Astrocyte (in vitro differentiated cells and primary cell): ENCODE measurements around the gene MT1E. TPM values are rescaled to one million over a fixed set of nuclear protein-coding genes. Genes with fewer than 3 reads are reported as not detected.

Source experiments
- DNase-seq: peaks from one replicate; pipeline ENCODE4 v3.0.0-alpha.2; 2010; ENCODE audit warnings: low read depth
- FAIRE-seq: peaks from 2 replicates; lab custom pipeline; 2011; peaks lifted over from hg19 to GRCh38; lab: Jason Lieb, UNC
- H2AFZ ChIP-seq: 2 replicates; pipeline ENCODE4 v1.6.0; 2012; ENCODE audit warnings: low read depth, low read length, inconsistent platforms
- H3K27ac ChIP-seq: 2 replicates; pipeline ENCODE4 v1.5.1; 2011; ENCODE audit warnings: low read depth, low read length, inconsistent platforms
- H3K27me3 ChIP-seq: 2 replicates; pipeline ENCODE4 v1.6.0; 2011; ENCODE audit warnings: low read length, inconsistent platforms; ENCODE audit not compliant: insufficient read depth
- H3K36me3 ChIP-seq: 2 replicates; pipeline ENCODE4 v1.5.1; 2011; ENCODE audit warnings: low read length, inconsistent platforms; ENCODE audit not compliant: insufficient read depth
- H3K4me1 ChIP-seq: 2 replicates; pipeline ENCODE4 v1.5.1; 2011; ENCODE audit warnings: low read length, inconsistent platforms; ENCODE audit not compliant: insufficient read depth
- H3K4me2 ChIP-seq: 2 replicates; pipeline ENCODE4 v1.6.0; 2012; ENCODE audit warnings: low read length, inconsistent platforms
- H3K4me3 ChIP-seq: 2 replicates; pipeline ENCODE4 v1.5.1; 2011; ENCODE audit warnings: low read depth, mild to moderate bottlenecking, low read length, inconsistent platforms; ENCODE audit not compliant: insufficient read depth
- H3K79me2 ChIP-seq: 2 replicates; pipeline ENCODE4 v1.6.0; 2012; ENCODE audit warnings: mild to moderate bottlenecking, low read length, inconsistent platforms; ENCODE audit not compliant: insufficient read depth
- H3K9ac ChIP-seq: 2 replicates; pipeline ENCODE4 v1.6.0; 2012; ENCODE audit warnings: mild to moderate bottlenecking, low read length, inconsistent platforms
- H3K9me3 ChIP-seq: 2 replicates; pipeline ENCODE4 v1.5.1; 2012; ENCODE audit warnings: low read depth, mild to moderate bottlenecking, low read length, inconsistent platforms; ENCODE audit not compliant: insufficient read depth
- H4K20me1 ChIP-seq: 2 replicates; pipeline ENCODE4 v1.6.0; 2012; ENCODE audit warnings: low read length, inconsistent platforms; ENCODE audit not compliant: insufficient read depth
- H3K27ac Mint-ChIP-seq: one replicate; pipeline ENCODE4 v1.8.0; 2021; ENCODE audit warnings: mild to moderate bottlenecking, mixed read lengths; ENCODE audit not compliant: unreplicated experiment
- H3K27me3 Mint-ChIP-seq: one replicate; pipeline ENCODE4 v1.8.0; 2021; ENCODE audit warnings: low read depth, mixed read lengths; ENCODE audit not compliant: unreplicated experiment
- H3K36me3 Mint-ChIP-seq: one replicate; pipeline ENCODE4 v1.8.0; 2021; ENCODE audit warnings: low read depth, mixed read lengths; ENCODE audit not compliant: unreplicated experiment
- H3K4me1 Mint-ChIP-seq: one replicate; pipeline ENCODE4 v1.8.0; 2021; ENCODE audit warnings: low read depth, mixed read lengths; ENCODE audit not compliant: unreplicated experiment
- H3K4me3 Mint-ChIP-seq: one replicate; pipeline ENCODE4 v1.8.0; 2021; ENCODE audit warnings: mild to moderate bottlenecking, moderate library complexity, mixed read lengths; ENCODE audit not compliant: unreplicated experiment
- H3K9me3 Mint-ChIP-seq: one replicate; pipeline ENCODE4 v1.8.0; 2021; ENCODE audit warnings: mild to moderate bottlenecking, mixed read lengths; ENCODE audit not compliant: unreplicated experiment
- EZH2 ChIP-seq: IDR thresholded peaks from 2 replicates; pipeline ENCODE4 v1.6.1; 2012; ENCODE audit warnings: mild to moderate bottlenecking, low read length, inconsistent platforms; ENCODE audit not compliant: insufficient read depth
- total RNA-seq: library from RNA; stranded (reverse); gene quantifications from 2 replicates; pipeline ENCODE4 v1.2.1, GENCODE V29; 2021
- TF ChIP-seq, protein P1 (sequence below): IDR thresholded peaks from 2 replicates; pipeline ENCODE4 v1.5.1; 2011; ENCODE audit warnings: low read depth, mild to moderate bottlenecking, inconsistent platforms, low read length, moderate library complexity; ENCODE audit not compliant: insufficient read depth

The MT1E gene
- total RNA-seq, 1 donor from 2014 or later, result 11.9 TPM

DNA sequence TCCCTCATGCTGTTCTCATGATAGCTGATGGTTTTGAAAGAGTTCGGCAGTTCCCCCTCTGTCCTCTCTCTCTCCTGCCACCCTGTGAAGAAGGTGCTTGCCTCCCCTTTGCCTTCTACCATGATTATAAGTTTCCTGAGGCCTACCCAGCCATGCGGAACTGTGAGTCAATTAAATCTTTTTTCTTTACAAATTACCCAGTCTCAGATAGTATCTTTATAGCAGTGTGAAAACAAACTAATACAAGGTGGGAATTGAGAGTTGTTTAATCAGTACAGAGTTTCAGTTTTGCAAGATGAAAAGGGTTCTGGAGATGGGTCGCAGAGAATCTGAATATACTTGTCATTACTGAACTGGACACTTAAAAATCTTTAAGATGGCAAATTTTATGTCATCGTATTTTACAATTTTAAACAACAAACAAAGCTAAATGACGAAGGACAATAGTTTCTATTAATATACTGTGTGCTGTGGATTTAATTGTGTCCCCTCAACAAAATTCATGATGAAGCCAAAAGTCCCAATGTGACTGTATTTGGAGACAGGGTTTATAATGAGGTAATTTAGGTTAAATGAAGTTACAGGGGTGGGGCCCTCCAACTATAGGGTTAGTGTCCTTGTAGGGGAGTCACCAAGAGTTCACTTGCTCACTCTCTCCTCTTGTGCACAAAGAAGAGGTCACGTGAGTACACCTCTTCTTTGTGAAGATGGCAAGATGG is 31.8 kb upstream of the MT1E start:
- no peak overlapping the region for H3K27ac ChIP-seq
- no peaks in the 10 kb centered on the region for H3K79me2 ChIP-seq
- peaks cover 10% of the 10 kb centered on the region for H3K4me1 ChIP-seq
- DNase-seq, result no peak
- peaks cover 10% of the 10 kb centered on the region for H3K9me3 Mint-ChIP-seq
- H3K27ac Mint-ChIP-seq, result no peak overlapping the region
- no peaks in the 10 kb centered on the region for H4K20me1 ChIP-seq
- no peaks in the 10 kb centered on the region for H3K9me3 ChIP-seq
- no peak overlapping the region for H3K4me3 ChIP-seq
- TF ChIP-seq, protein P1, sequence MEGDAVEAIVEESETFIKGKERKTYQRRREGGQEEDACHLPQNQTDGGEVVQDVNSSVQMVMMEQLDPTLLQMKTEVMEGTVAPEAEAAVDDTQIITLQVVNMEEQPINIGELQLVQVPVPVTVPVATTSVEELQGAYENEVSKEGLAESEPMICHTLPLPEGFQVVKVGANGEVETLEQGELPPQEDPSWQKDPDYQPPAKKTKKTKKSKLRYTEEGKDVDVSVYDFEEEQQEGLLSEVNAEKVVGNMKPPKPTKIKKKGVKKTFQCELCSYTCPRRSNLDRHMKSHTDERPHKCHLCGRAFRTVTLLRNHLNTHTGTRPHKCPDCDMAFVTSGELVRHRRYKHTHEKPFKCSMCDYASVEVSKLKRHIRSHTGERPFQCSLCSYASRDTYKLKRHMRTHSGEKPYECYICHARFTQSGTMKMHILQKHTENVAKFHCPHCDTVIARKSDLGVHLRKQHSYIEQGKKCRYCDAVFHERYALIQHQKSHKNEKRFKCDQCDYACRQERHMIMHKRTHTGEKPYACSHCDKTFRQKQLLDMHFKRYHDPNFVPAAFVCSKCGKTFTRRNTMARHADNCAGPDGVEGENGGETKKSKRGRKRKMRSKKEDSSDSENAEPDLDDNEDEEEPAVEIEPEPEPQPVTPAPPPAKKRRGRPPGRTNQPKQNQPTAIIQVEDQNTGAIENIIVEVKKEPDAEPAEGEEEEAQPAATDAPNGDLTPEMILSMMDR, result no peak
- no peak for TF ChIP-seq EZH2
- no peaks in the 10 kb centered on the region for H3K36me3 Mint-ChIP-seq
- FAIRE-seq, result no peak
- no peak overlapping the region for H3K9ac ChIP-seq
- H3K4me2 ChIP-seq, result no peak overlapping the region
- no peak overlapping the region for H2AFZ ChIP-seq
- peaks cover 22% of the 10 kb centered on the region for H3K27me3 ChIP-seq
- H3K36me3 ChIP-seq, result no peaks in the 10 kb centered on the region
- peaks cover 2% of the 10 kb centered on the region for H3K4me1 Mint-ChIP-seq
- peaks cover 52% of the 10 kb centered on the region for H3K27me3 Mint-ChIP-seq
- H3K4me3 Mint-ChIP-seq, result no peak overlapping the region

DNA sequence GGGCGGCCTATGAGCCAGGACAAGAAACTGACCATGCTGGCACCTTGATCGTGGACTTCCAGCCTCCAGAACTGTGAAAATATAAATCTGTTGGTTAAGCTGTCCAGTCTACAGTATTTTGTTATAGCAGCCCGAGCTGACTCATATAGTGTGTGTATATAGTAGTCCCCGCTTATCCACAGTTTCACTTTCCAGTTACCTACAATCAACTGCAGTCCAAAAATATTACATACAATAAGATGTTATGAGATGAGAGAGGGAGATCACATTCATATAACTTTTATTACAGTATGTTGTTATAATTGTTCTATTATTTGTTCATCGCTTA is 31.3 kb upstream of the MT1E start:
- TF ChIP-seq, protein P1, result no peak
- TF ChIP-seq EZH2, result no peak
- Histone ChIP-seq H2AFZ (no peak overlapping the region), H3K4me2 (no peak overlapping the region), H3K27ac (no peak overlapping the region), H3K9me3 (no peaks in the 10 kb centered on the region), H3K79me2 (no peaks in the 10 kb centered on the region), H3K4me1 (peaks cover 5% of the 10 kb centered on the region), H3K36me3 (no peaks in the 10 kb centered on the region), H3K27me3 (peaks cover 17% of the 10 kb centered on the region), H4K20me1 (no peaks in the 10 kb centered on the region), H3K9ac (no peak overlapping the region), H3K4me3 (no peak overlapping the region)
- DNase-seq, result no peak
- H3K27me3 Mint-ChIP-seq, result peaks cover 48% of the 10 kb centered on the region
- no peak overlapping the region for H3K27ac Mint-ChIP-seq
- H3K4me1 Mint-ChIP-seq, result no peaks in the 10 kb centered on the region
- peaks cover 8% of the 10 kb centered on the region for H3K9me3 Mint-ChIP-seq
- no peak for FAIRE-seq
- no peak overlapping the region for H3K4me3 Mint-ChIP-seq
- no peaks in the 10 kb centered on the region for H3K36me3 Mint-ChIP-seq

DNA sequence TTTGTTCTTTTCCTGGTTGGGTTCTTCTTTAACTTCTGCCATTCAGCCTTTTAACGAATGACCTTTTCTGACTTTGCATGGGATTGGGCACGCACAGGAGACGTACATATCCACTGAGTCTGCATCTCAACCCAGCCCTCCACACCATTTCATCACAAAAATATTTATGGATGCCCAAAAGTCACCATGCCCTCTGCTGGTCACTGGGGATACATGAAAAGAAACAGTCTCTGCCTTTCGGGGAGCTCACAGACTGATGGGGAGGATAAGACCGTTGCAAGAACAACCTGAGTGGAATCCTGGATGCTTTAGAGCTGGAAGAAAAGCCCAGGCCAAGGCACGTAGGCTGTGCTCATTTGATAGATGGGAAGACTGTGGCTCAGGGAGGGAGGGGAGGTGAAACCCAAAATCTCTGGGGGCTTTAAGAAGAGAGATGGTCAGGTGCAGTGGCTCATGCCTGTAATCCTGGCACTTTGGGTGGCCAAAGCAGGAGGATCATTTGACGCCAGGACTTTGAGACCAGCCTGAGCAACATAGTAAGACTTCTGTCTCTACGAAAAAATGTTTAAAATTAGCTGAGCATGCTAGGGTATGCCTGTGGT is 25.1 kb upstream of the MT1E start:
- Mint-ChIP-seq H3K27me3 (peaks cover 36% of the 10 kb centered on the region), H3K4me1 (no peaks in the 10 kb centered on the region), H3K36me3 (no peaks in the 10 kb centered on the region), H3K9me3 (peaks cover 4% of the 10 kb centered on the region), H3K27ac (no peak overlapping the region), H3K4me3 (no peak overlapping the region)
- Histone ChIP-seq H3K36me3 (no peaks in the 10 kb centered on the region), H3K4me2 (peak overlapping the region; percentile 40), H3K9me3 (no peaks in the 10 kb centered on the region), H3K9ac (no peak overlapping the region), H4K20me1 (no peaks in the 10 kb centered on the region), H3K27me3 (no peaks in the 10 kb centered on the region), H3K27ac (no peak overlapping the region), H3K4me3 (no peak overlapping the region), H2AFZ (no peak overlapping the region), H3K4me1 (no peaks in the 10 kb centered on the region), H3K79me2 (no peaks in the 10 kb centered on the region)
- DNase-seq (no peak), FAIRE-seq (peak; percentile 73)
- TF ChIP-seq, protein P1, result peak; percentile 77
- TF ChIP-seq EZH2, result no peak
